Mesothelial cell of epicardium (in vitro differentiated cells): ENCODE results near the gene NINL. TPM values are rescaled to one million over a fixed set of nuclear protein-coding genes. Genes with fewer than 3 reads are reported as not detected.

Source experiments
- DNase-seq, 2 experiments: peaks; one replicate each; pipeline ENCODE4 v3.0.0; 2021; ENCODE audit warnings: low spot score in 2 of 2; ENCODE audit not compliant: unreplicated experiment in 2 of 2
- H3K27ac Mint-ChIP-seq: 2 replicates; pipeline ENCODE4 v1.8.0; 2021; ENCODE audit warnings: mixed read lengths
- H3K27me3 Mint-ChIP-seq: 2 replicates; pipeline ENCODE4 v1.8.0; 2021; ENCODE audit warnings: low read depth, mixed read lengths
- H3K36me3 Mint-ChIP-seq: 2 replicates; pipeline ENCODE4 v1.8.0; 2021; ENCODE audit warnings: mixed read lengths
- H3K4me1 Mint-ChIP-seq: 2 replicates; pipeline ENCODE4 v1.8.0; 2021; ENCODE audit warnings: mixed read lengths
- H3K4me3 Mint-ChIP-seq: 2 replicates; pipeline ENCODE4 v1.8.0; 2021; ENCODE audit warnings: mild to moderate bottlenecking, moderate library complexity, mixed read lengths
- H3K9me3 Mint-ChIP-seq: 2 replicates; pipeline ENCODE4 v1.8.0; 2021; ENCODE audit warnings: mixed read lengths
- total RNA-seq: library from RNA; stranded (reverse); gene quantifications from 3 replicates; pipeline ENCODE4 v1.2.1, GENCODE V29; 2021
- TF ChIP-seq, protein P1 (sequence below): fragments of 200-600 bp; sonication (generic); IDR thresholded peaks from one replicate; pipeline ENCODE4 v1.5.0; 2021; ENCODE audit warnings: antibody characterized with exemption; ENCODE audit not compliant: unreplicated experiment

NINL gene
- total RNA-seq, 1 donor from 2014 or later = 85.9 TPM

- H3K27ac Mint-ChIP-seq = no peak overlapping the region
- H3K36me3 Mint-ChIP-seq = peaks cover 29% of the 10 kb centered on the region
- no peak overlapping the region for H3K4me3 Mint-ChIP-seq
- H3K4me1 Mint-ChIP-seq = peaks cover 24% of the 10 kb centered on the region
- no peaks in the 10 kb centered on the region for H3K27me3 Mint-ChIP-seq
- TF ChIP-seq, protein P1, sequence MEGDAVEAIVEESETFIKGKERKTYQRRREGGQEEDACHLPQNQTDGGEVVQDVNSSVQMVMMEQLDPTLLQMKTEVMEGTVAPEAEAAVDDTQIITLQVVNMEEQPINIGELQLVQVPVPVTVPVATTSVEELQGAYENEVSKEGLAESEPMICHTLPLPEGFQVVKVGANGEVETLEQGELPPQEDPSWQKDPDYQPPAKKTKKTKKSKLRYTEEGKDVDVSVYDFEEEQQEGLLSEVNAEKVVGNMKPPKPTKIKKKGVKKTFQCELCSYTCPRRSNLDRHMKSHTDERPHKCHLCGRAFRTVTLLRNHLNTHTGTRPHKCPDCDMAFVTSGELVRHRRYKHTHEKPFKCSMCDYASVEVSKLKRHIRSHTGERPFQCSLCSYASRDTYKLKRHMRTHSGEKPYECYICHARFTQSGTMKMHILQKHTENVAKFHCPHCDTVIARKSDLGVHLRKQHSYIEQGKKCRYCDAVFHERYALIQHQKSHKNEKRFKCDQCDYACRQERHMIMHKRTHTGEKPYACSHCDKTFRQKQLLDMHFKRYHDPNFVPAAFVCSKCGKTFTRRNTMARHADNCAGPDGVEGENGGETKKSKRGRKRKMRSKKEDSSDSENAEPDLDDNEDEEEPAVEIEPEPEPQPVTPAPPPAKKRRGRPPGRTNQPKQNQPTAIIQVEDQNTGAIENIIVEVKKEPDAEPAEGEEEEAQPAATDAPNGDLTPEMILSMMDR = no peak
- peaks cover 10% of the 10 kb centered on the region for H3K9me3 Mint-ChIP-seq
- DNase-seq = no peak
Observed at GRCh38 chr20:25529295-25529951, 55.9 kb downstream of the NINL start.

DNA sequence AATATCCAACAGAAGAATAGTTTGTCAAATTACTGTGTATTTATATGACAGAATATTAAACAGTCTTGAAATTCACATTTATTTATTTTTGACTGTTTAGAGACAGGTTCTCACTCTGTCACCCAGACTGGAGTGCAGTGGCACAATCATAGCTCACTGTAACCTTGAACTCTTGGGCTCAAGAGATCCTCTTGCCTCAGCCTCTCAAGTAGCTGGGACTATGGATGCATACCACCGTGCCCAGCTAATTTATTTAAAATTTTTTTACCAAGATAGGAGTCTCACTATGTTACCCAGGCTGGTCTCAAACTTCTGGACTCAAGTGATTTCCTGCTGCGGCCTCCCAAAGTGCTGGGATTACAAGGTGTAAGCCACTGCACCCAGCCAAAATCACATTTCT is 57.4 kb downstream of the NINL start:
- Mint-ChIP-seq H3K4me3 (no peak overlapping the region), H3K27ac (no peak overlapping the region), H3K4me1 (peaks cover 13% of the 10 kb centered on the region), H3K9me3 (peaks cover 10% of the 10 kb centered on the region), H3K27me3 (no peaks in the 10 kb centered on the region), H3K36me3 (peaks cover 35% of the 10 kb centered on the region)
- TF ChIP-seq, protein P1 = no peak
- no peak for DNase-seq

- TF ChIP-seq, protein P1 = no peak
- Mint-ChIP-seq H3K27me3 (no peaks in the 10 kb centered on the region), H3K9me3 (peaks cover 21% of the 10 kb centered on the region), H3K4me3 (no peak overlapping the region), H3K27ac (no peak overlapping the region), H3K36me3 (peaks cover 41% of the 10 kb centered on the region), H3K4me1 (peaks cover 9% of the 10 kb centered on the region)
- DNase-seq = no peak
Observed at GRCh38 chr20:25526446-25526845, 58.9 kb downstream of the NINL start.

DNA sequence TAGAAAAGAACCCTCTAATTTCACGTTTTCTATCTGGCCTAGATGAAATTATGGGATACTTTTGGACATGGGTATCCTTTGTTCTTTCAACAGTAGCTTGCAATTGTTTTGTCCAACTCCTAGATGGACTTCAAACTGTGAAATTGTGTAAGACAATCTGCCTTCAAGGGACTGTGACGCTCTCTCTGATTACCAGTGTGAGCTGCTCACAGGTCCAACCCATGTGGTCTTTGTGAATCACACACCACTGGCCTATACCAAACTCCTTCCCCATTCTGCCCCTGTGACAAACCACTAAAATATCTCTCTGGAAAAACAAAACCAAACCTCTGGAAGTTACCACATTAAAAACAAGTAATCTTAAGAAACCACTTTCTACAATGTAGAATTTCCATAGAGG is 59.5 kb downstream of the NINL start:
- Mint-ChIP-seq H3K27ac (peak overlapping the region; percentile 79), H3K9me3 (peaks cover 27% of the 10 kb centered on the region), H3K4me3 (no peak overlapping the region), H3K27me3 (no peaks in the 10 kb centered on the region), H3K36me3 (peaks cover 43% of the 10 kb centered on the region), H3K4me1 (peaks cover 7% of the 10 kb centered on the region)
- TF ChIP-seq, protein P1 = no peak
- no peak for DNase-seq

GRCh38 chr20:25525295-25525694 is 60.0 kb downstream of the NINL start:
- TF ChIP-seq, protein P1 = no peak
- H3K4me3 Mint-ChIP-seq = no peak overlapping the region
- H3K27me3 Mint-ChIP-seq = no peaks in the 10 kb centered on the region
- peak overlapping the region; percentile 79 for H3K27ac Mint-ChIP-seq
- H3K9me3 Mint-ChIP-seq = peaks cover 28% of the 10 kb centered on the region
- peaks cover 7% of the 10 kb centered on the region for H3K4me1 Mint-ChIP-seq
- no peak for DNase-seq
- peaks cover 43% of the 10 kb centered on the region for H3K36me3 Mint-ChIP-seq

GRCh38 chr20:25521382-25521781 is 63.9 kb downstream of the NINL start:
- peaks cover 32% of the 10 kb centered on the region for H3K9me3 Mint-ChIP-seq
- no peak overlapping the region for H3K4me3 Mint-ChIP-seq
- H3K27ac Mint-ChIP-seq = no peak overlapping the region
- H3K27me3 Mint-ChIP-seq = no peaks in the 10 kb centered on the region
- TF ChIP-seq, protein P1 = no peak
- H3K36me3 Mint-ChIP-seq = peaks cover 65% of the 10 kb centered on the region
- DNase-seq = no peak
- peaks cover 7% of the 10 kb centered on the region for H3K4me1 Mint-ChIP-seq
